ENCODE measurements around the gene AHDC1.

GRCh38 chr1:27557596-27558340 lies 46.2 kb downstream of the AHDC1 start:
- TF ChIP-seq SP1 (IDR thresholded peaks at IDR 0.05; ENCODE audit: low read depth, low read length) (no peak), CTCF (IDR thresholded peaks at IDR 0.05 in 2 of 3, conservative IDR thresholded peaks at IDR 0.05 in 1 of 3; ENCODE audit: control insufficient read depth in 2 of 3, extremely low read depth in 1 of 3, insufficient read depth in 1 of 3, low read depth in 3 of 3, low read length in 3 of 3) (no peak), ELK1 (IDR thresholded peaks at IDR 0.05; ENCODE audit: low read depth, low read length) (no peak), EP300 (IDR thresholded peaks at IDR 0.05; ENCODE audit: borderline replicate concordance in 1 of 2, control insufficient read depth in 1 of 2, low read depth in 2 of 2, low read length in 2 of 2) (no peak), SMAD5 (IDR thresholded peaks at IDR 0.05; ENCODE audit: low read depth) (no peak), NR2C2 (IDR thresholded peaks at IDR 0.05; ENCODE audit: borderline replicate concordance, control insufficient read depth, insufficient read length, low read depth) (no peak)
